A549 (cell line): ENCODE data around the gene DIP2C.

Source experiments
- CEBPB ChIP-seq, 2 experiments: fragments of >200 bp in 1 of 2; sonication (Bioruptor Twin) in 1 of 2; formaldehyde crosslinking in 1 of 2; IDR thresholded peaks; 2 replicates each; pipeline ENCODE4 v1.6.1; 2012 to 2016
- CTCF ChIP-seq: fragments of >200 bp; sonication (Bioruptor Twin); formaldehyde crosslinking; IDR thresholded peaks from 3 replicates; pipeline ENCODE4 v1.5.1; 2016
- EP300 ChIP-seq, 2 experiments: fragments of >200 bp; sonication (Bioruptor Twin); formaldehyde crosslinking; IDR thresholded peaks; 2 replicates in 1 of 2; 3 replicates in 1 of 2; pipeline ENCODE4 v1.6.1; 2016 to 2017
- HOXA7 ChIP-seq: fragments of 250-450 bp; sonication (Bioruptor Pico); IDR thresholded peaks from 2 replicates; pipeline ENCODE4 v1.5.0; 2020; ENCODE audit warnings: mild to moderate bottlenecking, moderate library complexity
- JUN ChIP-seq, 2 experiments: fragments of >200 bp; sonication (Bioruptor Twin); formaldehyde crosslinking; IDR thresholded peaks; 2 replicates in 1 of 2; 3 replicates in 1 of 2; pipeline ENCODE4 v1.6.1; 2016 to 2017
- MAX ChIP-seq: IDR thresholded peaks from 2 replicates; pipeline ENCODE4 v1.6.1; 2012
- MYC ChIP-seq: IDR thresholded peaks from 2 replicates; pipeline ENCODE4 v1.6.1; 2012; ENCODE audit warnings: mild to moderate bottlenecking, inconsistent platforms, low read length, improper control_type of control experiment, borderline replicate concordance
- PBX3 ChIP-seq: IDR thresholded peaks from 2 replicates; pipeline ENCODE4 v1.6.1; 2012
- PHF8 ChIP-seq: fragments of 200-600 bp; sonication (generic); IDR thresholded peaks from 2 replicates; pipeline ENCODE4 v1.6.1; 2016; ENCODE audit warnings: low read depth, mild to moderate bottlenecking, antibody characterized with exemption, moderate library complexity, borderline replicate concordance
- POLR2A ChIP-seq: IDR thresholded peaks from 2 replicates; pipeline ENCODE4 v1.6.1; 2012; ENCODE audit warnings: mild to moderate bottlenecking, low read length
- POLR2AphosphoS2 ChIP-seq: conservative IDR thresholded peaks from 2 replicates; pipeline ENCODE4 v1.6.1; 2012; ENCODE audit warnings: low read length, improper control_type of control experiment, inconsistent platforms
- REST ChIP-seq: fragments of 200-600 bp; sonication (generic); IDR thresholded peaks from 2 replicates; pipeline ENCODE4 v1.6.1; 2016; ENCODE audit warnings: antibody characterized with exemption, mild to moderate bottlenecking, moderate library complexity
- USF2 ChIP-seq: fragments of 450-650 bp; IDR thresholded peaks from 2 replicates; pipeline ENCODE4 v1.6.1; 2014; ENCODE audit warnings: antibody characterized with exemption

GRCh38 chr10:714214-714613, 24.7 kb upstream of the DIP2C start:
- TF ChIP-seq MAX (no peak), POLR2A (no peak), CTCF (no peak), EP300 (IDR thresholded peaks at IDR 0.05) (no peak), HOXA7 (CRISPR knock-in tag) (no peak), MYC (no peak), JUN (IDR thresholded peaks at IDR 0.05) (no peak), PHF8 (no peak), USF2 (no peak), REST (no peak), PBX3 (no peak), POLR2AphosphoS2 (no peak), CEBPB (IDR thresholded peaks at IDR 0.05) (no peak)
